GM23248 (cell line): ENCODE measurements around the gene TIMP4. TPM values are rescaled to one million over a fixed set of nuclear protein-coding genes. Genes with fewer than 3 reads are reported as not detected.

Experiments
- DNase-seq: peaks from one replicate; pipeline ENCODE4 v3.0.0-alpha.2; 2015
- H2AFZ ChIP-seq: fragments of 200-600 bp; sonication (generic); 2 replicates; pipeline ENCODE4 v1.6.1; 2016; ENCODE audit warnings: antibody characterized with exemption
- H3F3A ChIP-seq: fragments of 200-600 bp; sonication (generic); 2 replicates; pipeline ENCODE4 v1.6.1; 2016; ENCODE audit warnings: mild to moderate bottlenecking, antibody characterized with exemption, mixed run types; ENCODE audit not compliant: insufficient read depth
- H3K27ac ChIP-seq: fragments of 200-600 bp; sonication (generic); 2 replicates; pipeline ENCODE4 v1.5.1; 2016; ENCODE audit warnings: mild to moderate bottlenecking
- H3K27me3 ChIP-seq: fragments of 200-600 bp; sonication (generic); replicated peaks from 2 replicates; pipeline ENCODE4 v1.6.1; 2016; ENCODE audit warnings: mild to moderate bottlenecking; ENCODE audit not compliant: insufficient read depth
- H3K36me3 ChIP-seq: fragments of 200-600 bp; sonication (generic); 2 replicates; pipeline ENCODE4 v1.6.1; 2016; ENCODE audit warnings: low read depth, mild to moderate bottlenecking
- H3K4me1 ChIP-seq: fragments of 200-600 bp; sonication (generic); 2 replicates; pipeline ENCODE4 v1.6.1; 2016; ENCODE audit warnings: mild to moderate bottlenecking; ENCODE audit not compliant: insufficient read depth
- H3K4me2 ChIP-seq: fragments of 200-600 bp; sonication (generic); one replicate; pipeline ENCODE4 v1.6.1; 2016; ENCODE audit warnings: mild to moderate bottlenecking; ENCODE audit not compliant: unreplicated experiment
- H3K4me3 ChIP-seq: fragments of 200-600 bp; sonication (generic); 2 replicates; pipeline ENCODE4 v1.5.1; 2016; ENCODE audit warnings: mild to moderate bottlenecking
- H3K79me2 ChIP-seq: fragments of 200-600 bp; sonication (generic); 2 replicates; pipeline ENCODE4 v1.6.1; 2016; ENCODE audit warnings: mild to moderate bottlenecking; ENCODE audit not compliant: insufficient read depth
- H3K9ac ChIP-seq: fragments of 200-600 bp; sonication (generic); 2 replicates; pipeline ENCODE4 v1.6.1; 2016; ENCODE audit warnings: mild to moderate bottlenecking
- H3K9me2 ChIP-seq: fragments of 200-600 bp; sonication (generic); 2 replicates; pipeline ENCODE4 v1.6.1; 2016; ENCODE audit warnings: mixed run types, mild to moderate bottlenecking, moderate library complexity; ENCODE audit not compliant: insufficient read depth
- H3K9me3 ChIP-seq: fragments of 200-600 bp; sonication (generic); one replicate; pipeline ENCODE4 v1.6.1; 2017; ENCODE audit warnings: low read depth
- H4K20me1 ChIP-seq: fragments of 200-600 bp; sonication (generic); 2 replicates; pipeline ENCODE4 v1.6.0; 2016; ENCODE audit not compliant: insufficient read depth
- EZH2 ChIP-seq: fragments of 200-600 bp; sonication (generic); IDR thresholded peaks from 2 replicates; pipeline ENCODE4 v1.6.1; 2018; ENCODE audit warnings: antibody characterized with exemption, mild to moderate bottlenecking; ENCODE audit not compliant: insufficient read depth, poor library complexity, severe bottlenecking
- EZH2phosphoT487 ChIP-seq: fragments of 200-600 bp; sonication (generic); IDR thresholded peaks from 2 replicates; pipeline ENCODE4 v1.6.1; 2018; ENCODE audit warnings: antibody characterized with exemption, moderate library complexity, mild to moderate bottlenecking, low read depth; ENCODE audit not compliant: insufficient read depth
- whole genome bisulfite sequencing, 2 experiments: methylation state at CpG; one replicate each; pipeline ENCODE4 v1.1.6; 2015 to 2017; ENCODE audit warnings: low lambda C conversion rate in 2 of 2, low coverage in 1 of 2; ENCODE audit errors: missing lambda C conversion rate in 2 of 2; 5-methylcytosine and 5-hydroxymethylcytosine counted together
- in situ Hi-C: fragments of 300-500 bp; cut with MboI; formaldehyde crosslinking; loops from 2 replicates; pipeline ENCODE4 v1.15.0; 2020
- polyA plus RNA-seq: library from polyadenylated mRNA; unstranded; fragments of >200 nt; fragmentation: Nextera tagmentation; extraction: Ambion mirVana; gene quantifications from 2 replicates; pipeline ENCODE4 v1.2.1, GENCODE V29; 2016
- total RNA-seq: library from RNA; depleted of rRNA; stranded (reverse); fragments of >200 nt; shearing (Covaris generic); gene quantifications from 2 replicates; pipeline ENCODE4 v1.2.3, GENCODE V29; 2014

The TIMP4 gene
- total and polyA plus RNA-seq, 2 experiments from 2014 or later: 0.54 TPM; not detected in 1

- peaks cover 16% of the 10 kb centered on the region for H3K4me1 ChIP-seq
- 0 out of 2 replicates have a peak, but pooled peaks cover 3% of the 10 kb centered on the region for H3F3A ChIP-seq
- no peaks in the 10 kb centered on the region for H3K79me2 ChIP-seq
- TF ChIP-seq EZH2phosphoT487 (no peak), EZH2 (no peak)
- H3K9me2 ChIP-seq: no peaks in the 10 kb centered on the region
- in situ Hi-C loops: no loop called here
- no peak overlapping the region for H3K4me2 ChIP-seq
- H3K9ac ChIP-seq: no peak overlapping the region
- no peaks in the 10 kb centered on the region for H3K27me3 ChIP-seq
- no peaks in the 10 kb centered on the region for H3K9me3 ChIP-seq
- no peaks in the 10 kb centered on the region for H4K20me1 ChIP-seq
- H3K27ac ChIP-seq: no peak overlapping the region
- H3K36me3 ChIP-seq: no peaks in the 10 kb centered on the region
- H3K4me3 ChIP-seq: no peak overlapping the region
- no peak for DNase-seq
- H2AFZ ChIP-seq: no peak overlapping the region
- 85 to 89% methylated on average over 2 of the region's 2 CpGs for WGBS, 2 experiments
These were observed 18.4 kb upstream of the TIMP4 start for GRCh38 chr3:12177126-12177525.

- Histone ChIP-seq H3K27ac (no peak overlapping the region), H3K79me2 (no peaks in the 10 kb centered on the region), H3K36me3 (no peaks in the 10 kb centered on the region), H2AFZ (no peak overlapping the region), H3F3A (0 out of 2 replicates have a peak, but pooled peaks cover 3% of the 10 kb centered on the region), H3K9me3 (no peaks in the 10 kb centered on the region), H3K9me2 (no peaks in the 10 kb centered on the region), H4K20me1 (no peaks in the 10 kb centered on the region), H3K27me3 (no peaks in the 10 kb centered on the region), H3K4me2 (no peak overlapping the region), H3K4me3 (no peak overlapping the region), H3K4me1 (peaks cover 16% of the 10 kb centered on the region), H3K9ac (no peak overlapping the region)
- peak; percentile 63 for DNase-seq
- TF ChIP-seq EZH2: no peak
- 46 to 63% methylated on average over 3 of the region's 3 CpGs for WGBS, 2 experiments
- in situ Hi-C loops: no loop called here
These were observed 17.2 kb upstream of the TIMP4 start for GRCh38 chr3:12175844-12176453.

- H3K9me2 ChIP-seq: no peaks in the 10 kb centered on the region
- no peaks in the 10 kb centered on the region for H4K20me1 ChIP-seq
- no peak overlapping the region for H3K27ac ChIP-seq
- no peak overlapping the region for H3K4me2 ChIP-seq
- H3K9ac ChIP-seq: no peak overlapping the region
- in situ Hi-C loops: no loop called here
- TF ChIP-seq EZH2phosphoT487 (no peak), EZH2 (no peak)
- WGBS, 2 experiments: 34 to 35% methylated on average over 1 of the region's 1 CpG
- H3K79me2 ChIP-seq: no peaks in the 10 kb centered on the region
- peaks cover 16% of the 10 kb centered on the region for H3K4me1 ChIP-seq
- H3K36me3 ChIP-seq: no peaks in the 10 kb centered on the region
- H2AFZ ChIP-seq: no peak overlapping the region
- no peak overlapping the region for H3K4me3 ChIP-seq
- 0 out of 2 replicates have a peak, but pooled peaks cover 3% of the 10 kb centered on the region for H3F3A ChIP-seq
- H3K9me3 ChIP-seq: no peaks in the 10 kb centered on the region
- no peaks in the 10 kb centered on the region for H3K27me3 ChIP-seq
- peak; percentile 74 for DNase-seq
These were observed 16.5 kb upstream of the TIMP4 start for GRCh38 chr3:12175137-12175593.

- in situ Hi-C loops: no loop called here
- Histone ChIP-seq H3K4me2 (no peak overlapping the region), H3K9me2 (no peaks in the 10 kb centered on the region), H3K9me3 (no peaks in the 10 kb centered on the region), H3K4me3 (no peak overlapping the region), H2AFZ (no peak overlapping the region), H3K27ac (no peak overlapping the region), H3K4me1 (peaks cover 5% of the 10 kb centered on the region), H3F3A (no peaks in the 10 kb centered on the region), H3K79me2 (no peaks in the 10 kb centered on the region), H4K20me1 (no peaks in the 10 kb centered on the region), H3K9ac (no peak overlapping the region), H3K27me3 (peaks cover 5% of the 10 kb centered on the region; the same call in 1 of the 2 replicates), H3K36me3 (no peaks in the 10 kb centered on the region)
- DNase-seq: peak; percentile 68
- WGBS, 2 experiments: 50 to 54% methylated on average over 2 of the region's 2 CpGs
- TF ChIP-seq EZH2phosphoT487 (no peak), EZH2 (no peak)
These were observed 11.5 kb upstream of the TIMP4 start for GRCh38 chr3:12170207-12170606.

- in situ Hi-C loops: no loop called here
- H3K9me3 ChIP-seq: no peaks in the 10 kb centered on the region
- H3K79me2 ChIP-seq: no peaks in the 10 kb centered on the region
These were observed 7.2 kb upstream of the TIMP4 start for GRCh38 chr3:12165909-12166308.

More at GRCh38 chr3:12165909-12166308, 7.2 kb upstream of the TIMP4 start:
- no peak overlapping the region for H3K4me3 ChIP-seq
- no peaks in the 10 kb centered on the region for H3K9me2 ChIP-seq
- H3K27me3 ChIP-seq: peaks cover 5% of the 10 kb centered on the region; the same call in 1 of the 2 replicates
- no peak for DNase-seq
- H3K27ac ChIP-seq: no peak overlapping the region
- H3K36me3 ChIP-seq: no peaks in the 10 kb centered on the region
- H4K20me1 ChIP-seq: no peaks in the 10 kb centered on the region
- H3F3A ChIP-seq: no peaks in the 10 kb centered on the region
- 61 to 84% methylated on average over 4 of the region's 4 CpGs for WGBS, 2 experiments
- no peak overlapping the region for H3K9ac ChIP-seq
- no peak overlapping the region for H3K4me2 ChIP-seq
- H2AFZ ChIP-seq: no peak overlapping the region
- TF ChIP-seq EZH2phosphoT487 (no peak), EZH2 (no peak)
- no peaks in the 10 kb centered on the region for H3K4me1 ChIP-seq
